SJCRH30 (cell line): Measurements from ENCODE around the gene FAM228B. TPM values are rescaled to one million over a fixed set of nuclear protein-coding genes. Genes with fewer than 3 reads are reported as not detected.
A peak's percentile ranks its signal among the peaks of the same experiment; 100 is the strongest.

ENCODE experiments used
- DNase-seq, 2 experiments: peaks; one replicate each; pipeline ENCODE4 v3.0.0-alpha.2; 2015 to 2020
- H3K27ac ChIP-seq: fragments of 250-450 bp; sonication (Bioruptor Pico); 2 replicates; pipeline ENCODE4 v1.5.1; 2020; ENCODE audit warnings: mild to moderate bottlenecking, moderate library complexity
- H3K27me3 ChIP-seq: fragments of 250-450 bp; sonication (Bioruptor Pico); 2 replicates; pipeline ENCODE4 v1.5.1; 2020; ENCODE audit warnings: mild to moderate bottlenecking, moderate library complexity
- H3K36me3 ChIP-seq: fragments of 250-450 bp; sonication (Bioruptor Pico); 2 replicates; pipeline ENCODE4 v1.5.1; 2020; ENCODE audit warnings: mild to moderate bottlenecking, moderate library complexity
- H3K4me1 ChIP-seq: fragments of 250-450 bp; sonication (Bioruptor Pico); 2 replicates; pipeline ENCODE4 v1.5.1; 2020; ENCODE audit warnings: mild to moderate bottlenecking, moderate library complexity
- H3K4me3 ChIP-seq: fragments of 250-450 bp; sonication (Bioruptor Pico); 2 replicates; pipeline ENCODE4 v1.5.1; 2020; ENCODE audit warnings: mild to moderate bottlenecking, moderate library complexity
- H3K9me3 ChIP-seq: fragments of 250-450 bp; sonication (Bioruptor Pico); replicated peaks from 2 replicates; pipeline ENCODE4 v1.5.1; 2020; ENCODE audit warnings: mild to moderate bottlenecking, moderate library complexity
- total RNA-seq: library from RNA; depleted of rRNA; stranded (reverse); fragments of >200 nt; shearing (Covaris generic); gene quantifications from 2 replicates; pipeline ENCODE4 v1.2.3, GENCODE V29; 2014

Gene FAM228B
- total RNA-seq, 1 experiment from 2014 or later, result 2.2 TPM

- H3K9me3 ChIP-seq, result peaks cover 5% of the 10 kb centered on the region; the same call in 1 of the 2 replicates
- no peak overlapping the region for H3K4me3 ChIP-seq
- no peaks in the 10 kb centered on the region for H3K36me3 ChIP-seq
- no peak overlapping the region for H3K27ac ChIP-seq
- no peaks in the 10 kb centered on the region for H3K27me3 ChIP-seq
- DNase-seq, result no peak
- peaks cover 4% of the 10 kb centered on the region; the same call in 1 of the 2 replicates for H3K4me1 ChIP-seq
Observed at GRCh38 chr2:24159708-24160107, 36.4 kb downstream of the FAM228B start.

- peaks cover 5% of the 10 kb centered on the region; the same call in 1 of the 2 replicates for H3K9me3 ChIP-seq
- H3K27me3 ChIP-seq, result no peaks in the 10 kb centered on the region
- peaks cover 4% of the 10 kb centered on the region; the same call in 1 of the 2 replicates for H3K4me1 ChIP-seq
- H3K27ac ChIP-seq, result no peak overlapping the region
- no peaks in the 10 kb centered on the region for H3K36me3 ChIP-seq
- no peak for DNase-seq
- no peak overlapping the region for H3K4me3 ChIP-seq
Observed at GRCh38 chr2:24160761-24161160, 37.5 kb downstream of the FAM228B start.

GRCh38 chr2:24162494-24162893 lies 39.2 kb downstream of the FAM228B start:
- peaks cover 4% of the 10 kb centered on the region; the same call in 1 of the 2 replicates for H3K4me1 ChIP-seq
- H3K36me3 ChIP-seq, result no peaks in the 10 kb centered on the region
- H3K9me3 ChIP-seq, result peaks cover 2% of the 10 kb centered on the region; the same call in 1 of the 2 replicates
- no peak overlapping the region for H3K27ac ChIP-seq
- no peak overlapping the region for H3K4me3 ChIP-seq
- DNase-seq, result no peak
- no peaks in the 10 kb centered on the region for H3K27me3 ChIP-seq

- H3K27ac ChIP-seq, result no peak overlapping the region
- H3K36me3 ChIP-seq, result no peaks in the 10 kb centered on the region
- peak in 1 of 2 experiments; percentile 56 for DNase-seq
- no peaks in the 10 kb centered on the region for H3K27me3 ChIP-seq
- peaks cover 4% of the 10 kb centered on the region; the same call in 1 of the 2 replicates for H3K4me1 ChIP-seq
- no peak overlapping the region for H3K4me3 ChIP-seq
- H3K9me3 ChIP-seq, result peaks cover 2% of the 10 kb centered on the region; the same call in 1 of the 2 replicates
Observed at GRCh38 chr2:24163186-24163585, 39.9 kb downstream of the FAM228B start.

- H3K27ac ChIP-seq, result no peak overlapping the region
- no peaks in the 10 kb centered on the region for H3K27me3 ChIP-seq
- DNase-seq, result no peak
- peaks cover 2% of the 10 kb centered on the region; the same call in 1 of the 2 replicates for H3K9me3 ChIP-seq
- no peak overlapping the region for H3K4me3 ChIP-seq
- no peaks in the 10 kb centered on the region for H3K36me3 ChIP-seq
- peaks cover 4% of the 10 kb centered on the region; the same call in 1 of the 2 replicates for H3K4me1 ChIP-seq
Observed at GRCh38 chr2:24163601-24164000, 40.3 kb downstream of the FAM228B start.

GRCh38 chr2:24164416-24164973 lies 41.2 kb downstream of the FAM228B start:
- Histone ChIP-seq H3K27me3 (no peaks in the 10 kb centered on the region), H3K27ac (no peak overlapping the region), H3K9me3 (peaks cover 2% of the 10 kb centered on the region; the same call in 1 of the 2 replicates), H3K36me3 (no peaks in the 10 kb centered on the region), H3K4me3 (no peak overlapping the region), H3K4me1 (peaks cover 4% of the 10 kb centered on the region; the same call in 1 of the 2 replicates)
- peak; percentile 81 to 83 for DNase-seq

- H3K27ac ChIP-seq, result no peak overlapping the region
- no peaks in the 10 kb centered on the region for H3K27me3 ChIP-seq
- no peak overlapping the region for H3K4me3 ChIP-seq
- H3K36me3 ChIP-seq, result no peaks in the 10 kb centered on the region
- peak in 1 of 2 experiments; percentile 19 for DNase-seq
- no peaks in the 10 kb centered on the region for H3K4me1 ChIP-seq
- no peaks in the 10 kb centered on the region for H3K9me3 ChIP-seq
Observed at GRCh38 chr2:24169023-24169422, 45.8 kb downstream of the FAM228B start.

GRCh38 chr2:24174851-24175277 lies 51.6 kb downstream of the FAM228B start, which contains the start of gene FAM228A:
Gene FAM228A (plus strand): TSS chr2:24175053. CDS start chr2:24175481, 428 bp downstream.
- DNase-seq, result no peak
- H3K4me1 ChIP-seq, result peaks cover 7% of the 10 kb centered on the region; the same call in 1 of the 2 replicates
- H3K36me3 ChIP-seq, result no peaks in the 10 kb centered on the region
- no peak within 1 kb of the TSS for H3K27ac ChIP-seq
- H3K4me3 ChIP-seq, result no peak within 1 kb of the TSS
- no peaks in the 10 kb centered on the region for H3K27me3 ChIP-seq
- no peaks in the 10 kb centered on the region for H3K9me3 ChIP-seq

GRCh38 chr2:24175631-24176187 lies 52.4 kb downstream of the FAM228B start:
- H3K36me3 ChIP-seq, result no peaks in the 10 kb centered on the region
- no peaks in the 10 kb centered on the region for H3K27me3 ChIP-seq
- peaks cover 7% of the 10 kb centered on the region; the same call in 1 of the 2 replicates for H3K4me1 ChIP-seq
- H3K4me3 ChIP-seq, result no peak overlapping the region
- no peak for DNase-seq
- H3K9me3 ChIP-seq, result no peaks in the 10 kb centered on the region
- H3K27ac ChIP-seq, result no peak overlapping the region

- no peaks in the 10 kb centered on the region for H3K9me3 ChIP-seq
- no peak overlapping the region for H3K27ac ChIP-seq
- no peak overlapping the region for H3K4me3 ChIP-seq
- H3K4me1 ChIP-seq, result peaks cover 7% of the 10 kb centered on the region; the same call in 1 of the 2 replicates
- DNase-seq, result peak in 1 of 2 experiments; percentile 52
- H3K27me3 ChIP-seq, result no peaks in the 10 kb centered on the region
- no peaks in the 10 kb centered on the region for H3K36me3 ChIP-seq
Observed at GRCh38 chr2:24176326-24176725, 53.1 kb downstream of the FAM228B start.

- Histone ChIP-seq H3K27ac (no peak overlapping the region), H3K9me3 (no peaks in the 10 kb centered on the region), H3K4me3 (no peak overlapping the region), H3K36me3 (no peaks in the 10 kb centered on the region), H3K4me1 (peaks cover 14% of the 10 kb centered on the region), H3K27me3 (no peaks in the 10 kb centered on the region)
- no peak for DNase-seq
Observed at GRCh38 chr2:24179683-24180082, 56.4 kb downstream of the FAM228B start.

- no peaks in the 10 kb centered on the region for H3K9me3 ChIP-seq
- peak in 1 of 2 experiments; percentile 48 for DNase-seq
- H3K27me3 ChIP-seq, result no peaks in the 10 kb centered on the region
- no peaks in the 10 kb centered on the region for H3K36me3 ChIP-seq
- peak overlapping the region; percentile 3; the same call in 1 of the 2 replicates for H3K4me3 ChIP-seq
- peaks cover 7% of the 10 kb centered on the region; the same call in 1 of the 2 replicates for H3K4me1 ChIP-seq
- no peak overlapping the region for H3K27ac ChIP-seq
Observed at GRCh38 chr2:24181849-24182248, 58.6 kb downstream of the FAM228B start.

GRCh38 chr2:24182507-24182906 lies 59.2 kb downstream of the FAM228B start:
- Histone ChIP-seq H3K36me3 (no peaks in the 10 kb centered on the region), H3K27ac (no peak overlapping the region), H3K4me3 (no peak overlapping the region; the same call in 1 of the 2 replicates), H3K4me1 (peaks cover 7% of the 10 kb centered on the region; the same call in 1 of the 2 replicates), H3K27me3 (no peaks in the 10 kb centered on the region), H3K9me3 (no peaks in the 10 kb centered on the region)
- peak; percentile 36 to 51 for DNase-seq

- Histone ChIP-seq H3K9me3 (no peaks in the 10 kb centered on the region; the same call in 1 of the 2 replicates), H3K27ac (no peak overlapping the region), H3K36me3 (no peaks in the 10 kb centered on the region), H3K4me3 (no peak overlapping the region), H3K4me1 (peaks cover 7% of the 10 kb centered on the region; the same call in 1 of the 2 replicates), H3K27me3 (no peaks in the 10 kb centered on the region)
- no peak for DNase-seq
Observed at GRCh38 chr2:24183366-24184069, 60.2 kb downstream of the FAM228B start.

- DNase-seq, result no peak
- no peak overlapping the region for H3K27ac ChIP-seq
- H3K27me3 ChIP-seq, result no peaks in the 10 kb centered on the region
- no peak overlapping the region for H3K4me3 ChIP-seq
- no peaks in the 10 kb centered on the region for H3K36me3 ChIP-seq
- no peaks in the 10 kb centered on the region; the same call in 1 of the 2 replicates for H3K9me3 ChIP-seq
- H3K4me1 ChIP-seq, result no peaks in the 10 kb centered on the region
Observed at GRCh38 chr2:24189551-24189950, 66.3 kb downstream of the FAM228B start.
